IPS DF 4.7 (cell line): Measurements from ENCODE around the gene LPCAT3.

Experiments used
- DNase-seq: peaks from one replicate; pipeline ENCODE4 v3.0.0-alpha.2; 2013; ENCODE audit warnings: low spot score; ENCODE audit errors: extremely low read depth

The LPCAT3 gene

DNA sequence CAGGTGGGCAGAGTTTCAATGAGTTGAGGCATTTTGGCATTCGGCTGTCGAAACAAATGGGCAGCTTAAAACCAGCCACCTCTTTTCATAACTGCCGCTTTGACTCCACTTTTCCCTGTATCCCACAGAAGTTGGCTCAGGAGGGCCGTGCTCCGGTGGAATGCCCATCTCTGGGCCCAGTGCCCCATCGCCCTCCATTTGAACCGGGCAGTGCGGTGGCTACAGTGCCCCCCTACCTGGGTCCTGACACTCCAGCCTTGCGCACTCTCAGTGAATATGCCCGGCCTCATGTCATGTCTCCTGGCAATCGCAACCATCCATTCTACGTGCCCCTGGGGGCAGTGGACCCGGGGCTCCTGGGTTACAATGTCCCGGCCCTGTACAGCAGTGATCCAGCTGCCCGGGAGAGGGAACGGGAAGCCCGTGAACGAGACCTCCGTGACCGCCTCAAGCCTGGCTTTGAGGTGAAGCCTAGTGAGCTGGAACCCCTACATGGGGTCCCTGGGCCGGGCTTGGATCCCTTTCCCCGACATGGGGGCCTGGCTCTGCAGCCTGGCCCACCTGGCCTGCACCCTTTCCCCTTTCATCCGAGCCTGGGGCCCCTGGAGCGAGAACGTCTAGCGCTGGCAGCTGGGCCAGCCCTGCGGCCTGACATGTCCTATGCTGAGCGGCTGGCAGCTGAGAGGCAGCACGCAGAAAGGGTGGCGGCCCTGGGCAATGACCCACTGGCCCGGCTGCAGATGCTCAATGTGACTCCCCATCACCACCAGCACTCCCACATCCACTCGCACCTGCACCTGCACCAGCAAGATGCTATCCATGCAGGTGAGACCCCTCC is 79.7 kb downstream of the LPCAT3 start:
- no peak for DNase-seq

DNA sequence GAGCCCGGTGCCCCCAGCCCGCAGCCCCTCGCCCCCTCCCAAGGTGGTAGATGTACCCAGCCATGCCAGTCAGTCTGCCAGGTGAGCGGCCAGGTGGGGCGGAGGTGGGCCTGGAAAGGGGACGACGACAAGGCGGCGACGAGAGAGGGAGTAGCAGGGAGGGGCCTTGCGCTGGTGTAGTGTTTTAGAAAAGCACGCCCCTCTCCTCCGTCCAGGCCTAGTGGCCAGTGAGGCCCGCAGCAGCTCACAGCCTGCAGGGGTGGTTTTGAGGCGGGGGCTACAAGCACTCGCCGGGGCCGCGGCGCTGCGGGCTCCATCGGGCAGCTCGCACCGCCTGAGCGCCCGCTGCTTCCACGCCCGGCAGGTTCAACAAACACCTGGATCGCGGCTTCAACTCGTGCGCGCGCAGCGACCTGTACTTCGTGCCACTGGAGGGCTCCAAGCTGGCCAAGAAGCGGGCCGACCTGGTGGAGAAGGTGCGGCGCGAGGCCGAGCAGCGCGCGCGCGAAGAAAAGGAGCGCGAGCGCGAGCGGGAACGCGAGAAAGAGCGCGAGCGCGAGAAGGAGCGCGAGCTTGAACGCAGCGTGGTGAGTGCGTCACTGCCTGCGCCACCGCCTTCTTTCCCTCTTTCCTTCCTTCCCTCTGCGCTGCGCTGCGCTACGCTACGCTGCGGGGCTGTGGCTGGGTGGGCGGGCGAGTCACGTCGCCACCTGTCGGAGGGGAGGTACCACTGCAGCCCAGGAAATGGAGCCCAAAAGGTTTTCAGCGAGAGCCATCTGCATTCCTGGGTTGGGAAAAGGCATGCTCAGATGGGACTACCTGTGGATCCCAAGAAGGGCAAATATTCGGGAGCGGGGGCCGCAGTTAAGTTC is 80.6 kb downstream of the LPCAT3 start:
- DNase-seq, result no peak

DNA sequence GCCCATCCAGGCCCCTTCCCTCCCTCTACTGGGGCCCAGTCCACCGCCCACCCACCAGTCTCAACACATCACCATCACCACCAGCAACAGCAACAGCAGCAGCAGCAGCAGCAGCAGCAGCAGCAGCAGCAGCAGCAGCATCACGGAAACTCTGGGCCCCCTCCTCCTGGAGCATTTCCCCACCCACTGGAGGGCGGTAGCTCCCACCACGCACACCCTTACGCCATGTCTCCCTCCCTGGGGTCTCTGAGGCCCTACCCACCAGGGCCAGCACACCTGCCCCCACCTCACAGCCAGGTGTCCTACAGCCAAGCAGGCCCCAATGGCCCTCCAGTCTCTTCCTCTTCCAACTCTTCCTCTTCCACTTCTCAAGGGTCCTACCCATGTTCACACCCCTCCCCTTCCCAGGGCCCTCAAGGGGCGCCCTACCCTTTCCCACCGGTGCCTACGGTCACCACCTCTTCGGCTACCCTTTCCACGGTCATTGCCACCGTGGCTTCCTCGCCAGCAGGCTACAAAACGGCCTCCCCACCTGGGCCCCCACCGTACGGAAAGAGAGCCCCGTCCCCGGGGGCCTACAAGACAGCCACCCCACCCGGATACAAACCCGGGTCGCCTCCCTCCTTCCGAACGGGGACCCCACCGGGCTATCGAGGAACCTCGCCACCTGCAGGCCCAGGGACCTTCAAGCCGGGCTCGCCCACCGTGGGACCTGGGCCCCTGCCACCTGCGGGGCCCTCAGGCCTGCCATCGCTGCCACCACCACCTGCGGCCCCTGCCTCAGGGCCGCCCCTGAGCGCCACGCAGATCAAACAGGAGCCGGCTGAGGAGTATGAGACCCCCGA is 81.4 kb downstream of the LPCAT3 start:
- no peak for DNase-seq

DNA sequence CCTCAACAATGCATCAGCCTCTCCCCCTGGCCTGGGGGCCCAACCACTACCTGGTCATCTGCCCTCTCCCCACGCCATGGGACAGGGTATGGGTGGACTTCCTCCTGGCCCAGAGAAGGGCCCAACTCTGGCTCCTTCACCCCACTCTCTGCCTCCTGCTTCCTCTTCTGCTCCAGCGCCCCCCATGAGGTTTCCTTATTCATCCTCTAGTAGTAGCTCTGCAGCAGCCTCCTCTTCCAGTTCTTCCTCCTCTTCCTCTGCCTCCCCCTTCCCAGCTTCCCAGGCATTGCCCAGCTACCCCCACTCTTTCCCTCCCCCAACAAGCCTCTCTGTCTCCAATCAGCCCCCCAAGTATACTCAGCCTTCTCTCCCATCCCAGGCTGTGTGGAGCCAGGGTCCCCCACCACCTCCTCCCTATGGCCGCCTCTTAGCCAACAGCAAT is 82.1 kb downstream of the LPCAT3 start:
- DNase-seq, result no peak

DNA sequence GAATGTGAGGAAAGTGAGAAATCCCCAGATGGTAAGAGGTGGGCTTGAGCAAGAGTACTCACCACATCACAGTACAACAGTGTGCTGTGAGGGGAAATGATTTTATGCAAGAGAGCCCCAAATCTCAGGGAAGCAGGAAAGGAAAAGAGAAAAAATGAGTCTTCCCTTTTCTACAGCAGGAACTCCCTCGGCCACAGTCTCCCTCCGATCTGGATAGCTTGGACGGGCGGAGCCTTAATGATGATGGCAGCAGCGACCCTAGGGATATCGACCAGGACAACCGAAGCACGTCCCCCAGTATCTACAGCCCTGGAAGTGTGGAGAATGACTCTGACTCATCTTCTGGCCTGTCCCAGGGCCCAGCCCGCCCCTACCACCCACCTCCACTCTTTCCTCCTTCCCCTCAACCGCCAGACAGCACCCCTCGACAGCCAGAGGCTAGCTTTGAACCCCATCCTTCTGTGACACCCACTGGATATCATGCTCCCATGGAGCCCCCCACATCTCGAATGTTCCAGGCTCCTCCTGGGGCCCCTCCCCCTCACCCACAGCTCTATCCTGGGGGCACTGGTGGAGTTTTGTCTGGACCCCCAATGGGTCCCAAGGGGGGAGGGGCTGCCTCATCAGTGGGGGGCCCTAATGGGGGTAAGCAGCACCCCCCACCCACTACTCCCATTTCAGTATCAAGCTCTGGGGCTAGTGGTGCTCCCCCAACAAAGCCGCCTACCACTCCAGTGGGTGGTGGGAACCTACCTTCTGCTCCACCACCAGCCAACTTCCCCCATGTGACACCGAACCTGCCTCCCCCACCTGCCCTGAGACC is 82.7 kb downstream of the LPCAT3 start:
- DNase-seq, result no peak

DNA sequence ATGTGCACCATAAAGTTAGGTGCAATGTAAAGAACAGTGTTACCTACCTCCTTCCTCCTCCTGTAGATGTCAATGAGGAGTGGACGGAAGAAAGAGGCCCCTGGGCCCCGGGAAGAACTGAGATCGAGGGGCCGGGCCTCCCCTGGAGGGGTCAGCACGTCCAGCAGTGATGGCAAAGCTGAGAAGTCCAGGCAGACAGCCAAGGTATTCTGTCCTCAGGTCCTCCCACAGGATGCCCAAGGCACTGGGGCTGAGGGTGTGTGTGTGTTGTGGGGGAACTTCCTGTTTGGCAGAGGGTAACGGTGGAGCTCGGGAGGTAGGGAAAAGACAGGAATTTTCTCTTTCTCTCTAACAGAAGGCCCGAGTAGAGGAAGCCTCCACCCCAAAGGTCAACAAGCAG is 84.2 kb downstream of the LPCAT3 start:
- no peak for DNase-seq

DNA sequence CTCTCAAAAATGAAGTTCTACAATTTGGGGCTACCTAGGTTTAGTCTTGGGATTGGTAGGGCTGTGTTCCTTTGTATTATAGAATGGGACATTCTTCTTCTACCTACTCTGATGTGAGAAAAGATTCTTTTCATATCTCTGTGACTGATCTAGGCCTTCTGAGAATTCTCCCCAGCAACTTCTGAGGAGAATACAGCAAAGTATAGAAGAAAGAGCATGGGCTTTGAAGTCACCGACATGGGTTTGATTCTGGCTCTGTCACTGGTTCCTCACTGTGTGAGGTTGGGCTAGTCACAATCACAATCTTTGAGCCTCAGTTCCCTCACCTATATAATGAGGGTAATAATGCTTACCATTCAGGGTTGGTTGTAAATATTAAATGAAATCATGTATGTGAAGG is 85.5 kb downstream of the LPCAT3 start:
- no peak for DNase-seq

DNA sequence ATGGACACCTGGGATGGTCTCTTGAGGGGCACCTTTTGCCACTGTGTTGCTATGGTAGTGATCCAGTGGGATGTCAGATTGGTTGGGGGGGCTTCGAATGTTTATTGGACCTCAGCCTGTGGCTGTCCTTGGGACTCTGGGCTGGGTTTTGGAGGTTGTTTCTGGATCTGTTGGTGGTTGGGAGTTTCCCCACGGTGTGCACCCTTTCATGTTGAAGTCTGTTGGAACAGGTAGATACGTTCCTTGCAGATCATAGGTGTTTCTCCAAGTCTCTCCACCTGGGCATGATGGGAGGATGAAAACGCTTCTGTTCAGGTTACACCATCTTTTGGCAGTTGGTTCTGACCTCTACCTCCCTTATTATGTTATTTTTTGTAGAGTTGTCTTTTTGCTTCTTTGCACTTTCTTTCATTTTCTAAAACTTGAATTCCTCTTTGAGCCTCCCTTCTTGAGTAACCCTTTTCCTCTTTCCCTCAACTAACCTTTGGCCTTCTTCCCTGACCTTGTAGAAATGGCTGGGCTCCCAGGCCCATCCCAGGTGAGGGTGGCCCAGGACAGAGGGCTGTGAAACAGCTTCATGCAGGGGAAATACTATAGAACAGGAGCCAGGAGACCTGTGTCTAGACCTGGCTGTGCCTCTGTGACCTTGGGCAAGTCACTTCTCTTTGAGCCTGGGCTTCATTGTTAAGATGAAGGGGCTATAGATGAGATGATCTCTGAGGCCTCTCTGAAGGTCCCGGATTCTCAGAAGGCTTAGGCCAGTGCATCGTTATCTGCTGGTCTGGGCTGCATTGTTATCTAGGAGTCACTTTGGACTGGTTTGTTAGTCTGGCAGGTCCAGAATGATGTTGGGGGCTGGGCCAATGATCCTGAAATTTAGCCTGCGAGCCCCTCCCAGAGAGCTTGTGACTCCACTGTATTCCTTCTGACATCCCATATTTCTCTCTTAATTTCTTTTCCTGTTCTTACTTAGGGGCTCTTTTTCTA is 88.5 kb downstream of the LPCAT3 start:
- DNase-seq, result no peak

DNA sequence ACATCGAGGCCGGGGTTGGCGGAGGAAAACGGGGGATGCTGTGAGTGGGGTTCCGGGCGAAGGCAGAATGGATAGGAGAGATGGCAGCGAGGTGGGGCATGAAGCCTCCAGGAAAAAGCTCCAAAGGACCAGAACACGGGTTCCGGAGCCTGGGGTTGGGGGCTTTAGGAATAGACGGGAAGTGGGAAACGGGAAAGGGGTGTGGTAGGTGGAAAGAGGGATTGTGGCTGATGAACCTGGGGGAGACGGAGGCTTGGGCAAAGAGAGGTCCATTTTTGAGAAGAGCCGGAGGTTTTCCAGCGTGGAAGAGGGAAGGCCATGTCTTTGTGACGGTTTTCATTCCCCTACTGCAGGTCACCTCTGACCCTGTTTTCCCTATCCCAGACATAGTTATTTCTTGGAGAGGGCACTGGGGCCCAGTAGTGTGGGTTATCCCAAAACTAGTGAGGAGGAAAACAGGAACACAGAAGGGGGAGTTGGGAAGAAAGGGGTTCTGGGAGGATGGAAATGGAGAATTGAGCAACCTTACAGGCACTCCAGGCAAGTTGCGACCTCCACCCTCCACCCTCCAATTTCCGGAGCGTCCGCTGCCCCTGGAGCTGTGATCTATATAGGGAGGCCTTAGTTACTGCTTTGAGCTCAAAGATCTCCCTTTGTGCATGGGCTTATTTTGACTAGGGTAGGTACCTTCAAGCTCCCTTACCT is 89.4 kb downstream of the LPCAT3 start:
- DNase-seq, result no peak

DNA sequence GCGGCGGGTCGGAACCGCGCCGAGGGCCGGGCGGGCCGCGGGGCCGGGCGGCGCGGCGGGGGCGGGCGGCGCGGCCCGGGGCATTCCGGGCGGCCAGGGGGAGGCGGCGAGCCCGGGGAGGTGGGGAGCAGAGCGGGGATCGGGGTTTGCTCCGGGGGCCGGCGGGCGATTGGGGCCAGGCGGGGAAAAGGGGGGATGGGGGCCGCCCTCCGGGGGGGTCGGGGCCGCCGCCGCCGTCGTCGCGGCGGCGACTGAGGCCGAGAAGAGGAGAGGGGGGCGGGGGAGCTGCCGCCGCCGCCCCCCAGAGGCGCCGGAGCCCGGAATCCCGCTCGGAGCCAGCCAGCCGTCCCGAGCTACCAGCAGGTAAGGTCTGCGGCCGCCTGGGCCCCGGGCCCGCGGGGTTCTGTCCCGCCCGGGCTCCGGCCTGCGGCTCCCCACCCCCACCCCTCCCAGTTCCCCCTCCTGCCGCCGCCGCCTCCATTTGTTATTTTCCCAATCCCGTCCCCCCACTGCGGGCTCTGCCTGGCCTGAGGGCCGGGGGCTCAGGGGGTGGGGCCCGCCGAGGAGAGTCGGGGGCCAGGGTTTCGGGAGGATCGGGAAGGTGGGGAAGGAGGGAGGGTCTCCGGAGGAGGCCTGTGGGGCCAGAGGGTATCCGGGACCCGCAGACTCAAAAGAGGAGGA is 90.1 kb downstream of the LPCAT3 start:
- no peak for DNase-seq

DNA sequence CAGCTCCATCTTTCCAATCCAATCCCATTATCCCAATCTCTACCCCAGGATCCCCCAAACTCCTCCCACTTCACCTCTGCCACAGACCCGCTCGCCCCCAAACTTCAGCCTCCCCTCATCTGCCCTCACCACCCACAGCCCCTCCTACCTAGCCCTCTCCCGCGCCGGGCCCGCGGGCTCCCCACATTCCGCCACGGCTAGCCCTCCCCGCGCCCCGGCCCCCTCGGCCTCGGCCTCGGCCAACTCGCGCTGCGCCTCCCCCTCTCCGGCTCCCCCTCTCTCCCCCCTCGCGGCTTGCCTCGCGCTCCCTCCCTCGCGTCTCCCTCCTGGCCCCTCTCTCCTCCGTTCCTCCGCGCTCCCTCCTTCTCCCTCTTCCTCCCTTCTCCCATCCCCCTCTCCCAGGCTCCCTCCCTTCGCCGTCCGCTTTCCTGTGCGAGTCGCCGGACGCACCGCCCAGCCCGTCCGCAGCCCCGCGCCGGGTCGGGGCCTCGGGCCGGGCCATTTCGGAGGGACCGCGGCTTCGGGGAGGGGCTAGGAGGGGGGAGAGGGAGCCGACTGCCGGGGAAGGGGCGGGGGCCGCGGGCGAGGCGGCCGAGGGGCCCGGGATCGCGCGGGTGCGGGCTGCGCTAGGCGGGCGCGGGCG is 90.8 kb downstream of the LPCAT3 start, which contains the start of gene ATN1:
Gene ATN1, plus strand, starts transcription at position 581 of the 643 bp plus-strand sequence. CDS start 6,043 bp downstream, outside the sequence.
- no peak for DNase-seq
